HepG2 (cell line): ENCODE data around the gene SAMD4A. TPM values are rescaled to one million over a fixed set of nuclear protein-coding genes. Genes with fewer than 3 reads are reported as not detected.

ENCODE experiments used
- ATAC-seq: fragments of 200-7000 bp; cut with Tn5 transposase; 3 replicates; pipeline ENCODE4 v1.9.1; 2020; ENCODE audit warnings: mild to moderate bottlenecking, moderate library complexity
- BruUV-seq: library from RNA; stranded (reverse); fragments of 400-500 nt; replicated peaks from 2 replicates; lab custom pipeline; 2021; lab: Mats Ljungman, UMichigan
- CTCF ChIA-PET: fragments of 300-600 bp; formaldehyde crosslinking; extraction: SDS; loops from one replicate; lab custom pipeline; 2021; ENCODE audit warnings: low total read pairs, inconsistent platforms, low intra/inter-chr PET ratio; lab: Yijun Ruan, JAX
- POLR2A ChIA-PET: fragments of 350-600 bp; sonication (Branson Sonifier 250); formaldehyde crosslinking; loops from one replicate; lab custom pipeline; 2020; ENCODE audit warnings: antibody characterized with exemption, inconsistent platforms; lab: Yijun Ruan, JAX
- DNase-seq: peaks from one replicate; pipeline ENCODE4 v3.0.0-alpha.2; 2015; ENCODE audit warnings: low spot score
- FAIRE-seq: peaks from 3 replicates; lab custom pipeline; 2011; peaks lifted over from hg19 to GRCh38; lab: Jason Lieb, UNC
- H2AFZ ChIP-seq: one replicate; pipeline ENCODE4 v1.6.1; 2011; ENCODE audit warnings: low read length, inconsistent platforms
- H3K27ac ChIP-seq: fragments of 300-600 bp; 3 replicates; pipeline ENCODE4 v1.8.0; 2011; ENCODE audit warnings: mixed run types, mild to moderate bottlenecking, mixed read lengths, low read length, inconsistent platforms; ENCODE audit not compliant: insufficient read depth; ENCODE audit errors: extremely low read length
- H3K27me3 ChIP-seq, 2 experiments: fragments of 200-600 bp in 1 of 2; 2 replicates in 1 of 2; 3 replicates in 1 of 2; pipeline versions ENCODE4 v1.6.0 to v1.8.0; 2011; ENCODE audit warnings: low read length in 2 of 2, mild to moderate bottlenecking in 2 of 2, moderate library complexity in 2 of 2, inconsistent platforms in 1 of 2; ENCODE audit not compliant: insufficient read depth in 2 of 2, control insufficient read depth in 1 of 2
- H3K36me3 ChIP-seq, 2 experiments: fragments of 200-600 bp in 1 of 2; replicated peaks in 1 of 2; 2 replicates in 1 of 2; 3 replicates in 1 of 2; pipeline versions ENCODE4 v1.5.1 to v1.8.0; 2011; ENCODE audit warnings: low read length in 2 of 2, inconsistent platforms in 1 of 2; ENCODE audit not compliant: insufficient read depth in 2 of 2, control insufficient read depth in 1 of 2
- H3K4me1 ChIP-seq: 2 replicates; pipeline ENCODE4 v1.5.1; 2012; ENCODE audit warnings: low read length, inconsistent platforms; ENCODE audit not compliant: insufficient read depth
- H3K4me2 ChIP-seq: 2 replicates; pipeline ENCODE4 v1.6.0; 2011; ENCODE audit warnings: low read depth, low read length, inconsistent platforms
- H3K4me3 ChIP-seq, 3 experiments: fragments of 200-600 bp in 1 of 3; sonication (generic), shearing (Covaris generic) in 1 of 3; replicated peaks in 1 of 3; 2 replicates each; pipeline ENCODE4 v1.5.1; 2011 to 2016; ENCODE audit warnings: low read length in 3 of 3, inconsistent platforms in 2 of 3, low read depth in 2 of 3, mild to moderate bottlenecking in 2 of 3, control low read depth in 1 of 3, mixed read lengths in 1 of 3; ENCODE audit not compliant: insufficient read depth in 1 of 3
- H3K79me2 ChIP-seq: one replicate; pipeline ENCODE4 v1.6.1; 2011; ENCODE audit warnings: low read length, inconsistent platforms; ENCODE audit not compliant: insufficient read depth
- H3K9ac ChIP-seq: 2 replicates; pipeline ENCODE4 v1.6.0; 2011; ENCODE audit warnings: mild to moderate bottlenecking, low read depth, low read length, inconsistent platforms; ENCODE audit not compliant: insufficient read depth
- H3K9me3 ChIP-seq: 2 replicates; pipeline ENCODE4 v1.5.1; 2012; ENCODE audit warnings: mild to moderate bottlenecking, low read length
- H4K20me1 ChIP-seq: 2 replicates; pipeline ENCODE4 v1.6.0; 2011; ENCODE audit warnings: inconsistent platforms, mild to moderate bottlenecking, low read length, moderate library complexity; ENCODE audit not compliant: insufficient read depth
- ATF3 ChIP-seq: sonication (generic); formaldehyde crosslinking; IDR thresholded peaks from 2 replicates; pipeline ENCODE4 v1.4.0; 2020; ENCODE audit warnings: missing genetic modification reagents
- ELF3 ChIP-seq: IDR thresholded peaks from 2 replicates; pipeline ENCODE4 v1.6.1; 2016; ENCODE audit warnings: missing genetic modification reagents, missing compliant biosample characterization
- FOSL1 ChIP-seq: sonication (generic); formaldehyde crosslinking; IDR thresholded peaks from 2 replicates; pipeline ENCODE4 v1.9.0; 2021; ENCODE audit warnings: missing genetic modification reagents, borderline replicate concordance
- FOXP1 ChIP-seq, 2 experiments: fragments of 450-650 bp in 1 of 2; IDR thresholded peaks; 2 replicates each; pipeline ENCODE4 v1.6.1; 2017 to 2018; ENCODE audit warnings: antibody characterized with exemption in 1 of 2
- FOXP4 ChIP-seq: sonication (generic); formaldehyde crosslinking; IDR thresholded peaks from 2 replicates; pipeline ENCODE4 v1.4.0; 2020; ENCODE audit warnings: missing genetic modification reagents
- HNF4A ChIP-seq: sonication (generic); formaldehyde crosslinking; IDR thresholded peaks from 2 replicates; pipeline ENCODE4 v1.4.0; 2020; ENCODE audit warnings: missing genetic modification reagents
- HNF4G ChIP-seq, 2 experiments: sonication (generic) in 1 of 2; formaldehyde crosslinking in 1 of 2; IDR thresholded peaks; 2 replicates each; pipeline versions ENCODE4 v1.4.0 to v1.6.1; 2011 to 2020; ENCODE audit warnings: borderline replicate concordance in 2 of 2, low read depth in 2 of 2, mild to moderate bottlenecking in 2 of 2, low read length in 1 of 2, missing genetic modification reagents in 1 of 2, moderate library complexity in 1 of 2
- MBNL3 ChIP-seq: fragments of 250-450 bp; sonication (Bioruptor Pico); conservative IDR thresholded peaks from 2 replicates; pipeline ENCODE4 v1.8.0; 2022; ENCODE audit warnings: mild to moderate bottlenecking, inconsistent platforms
- MTF2 ChIP-seq: sonication (generic); formaldehyde crosslinking; IDR thresholded peaks from 2 replicates; pipeline ENCODE4 v1.5.0; 2020; ENCODE audit warnings: missing genetic modification reagents, borderline replicate concordance
- PAXIP1 ChIP-seq: sonication (generic); formaldehyde crosslinking; conservative IDR thresholded peaks from 2 replicates; pipeline ENCODE4 v1.4.0; 2020; ENCODE audit warnings: mild to moderate bottlenecking, missing genetic modification reagents, moderate library complexity
- RARA ChIP-seq: IDR thresholded peaks from 2 replicates; pipeline ENCODE4 v1.6.1; 2016; ENCODE audit warnings: missing genetic modification reagents, missing compliant biosample characterization
- TEAD3 ChIP-seq: optimal IDR thresholded peaks from 2 replicates; pipeline ENCODE3; 2016; ENCODE audit warnings: borderline replicate concordance
- ZNF143 ChIP-seq: sonication (generic); formaldehyde crosslinking; IDR thresholded peaks from 2 replicates; pipeline ENCODE4 v1.4.0; 2020; ENCODE audit warnings: missing genetic modification reagents
- ZNF513 ChIP-seq: sonication (generic); formaldehyde crosslinking; conservative IDR thresholded peaks from 2 replicates; pipeline ENCODE4 v1.5.0; 2020; ENCODE audit warnings: missing genetic modification reagents
- ZNF549 ChIP-seq: sonication (generic); formaldehyde crosslinking; IDR thresholded peaks from 2 replicates; pipeline ENCODE4 v1.5.0; 2020; ENCODE audit warnings: missing genetic modification reagents
- ZNF670 ChIP-seq: sonication (generic); formaldehyde crosslinking; IDR thresholded peaks from 2 replicates; pipeline ENCODE4 v1.8.0; 2022; ENCODE audit warnings: mild to moderate bottlenecking, missing genetic modification reagents, borderline replicate concordance
- WGBS: methylation state at CpG from one replicate; pipeline ENCODE4 v1.1.6; 2017; ENCODE audit warnings: low lambda C conversion rate; 5-methylcytosine and 5-hydroxymethylcytosine counted together
- in situ Hi-C: cut with HindIII; loops from 2 replicates; pipeline ENCODE4 v1.10.0; 2017; ENCODE audit warnings: low pct_unique_long_range_greater_than_20kb; ENCODE audit not compliant: extremely low pct_ligation_motif_present
- intact Hi-C: fragments of 100-400 bp; cut with micrococcal nuclease; formaldehyde crosslinking; loops from one replicate; pipeline ENCODE4 v1.10.0; 2022; ENCODE audit not compliant: unreplicated experiment
- polyA plus RNA-seq, 8 experiments: library from polyadenylated mRNA; depleted of rRNA in 3 of 8; stranded (reverse) in 7 of 8; unstranded in 1 of 8; fragments of >200 nt; fragmentation: Illumina TruSeq in 4 of 8; extraction: Trizol in 4 of 8; gene quantifications; 2 replicates each; pipeline versions ENCODE4 v1.2.1 to v1.2.3, GENCODE V29; 2011 to 2016; ENCODE audit warnings: low read depth in 4 of 8, missing spikeins in 1 of 8, mixed read lengths in 1 of 8; ENCODE audit not compliant: insufficient read depth in 1 of 8
- total RNA-seq, 5 experiments: library from RNA; depleted of rRNA; stranded (reverse); fragments of >200 nt; fragmentation: Illumina TruSeq; extraction: Trizol; gene quantifications; 2 replicates each; pipeline ENCODE4 v1.2.3, GENCODE V29; 2016; ENCODE audit warnings: low read depth in 1 of 5

SAMD4A gene
- total and polyA plus RNA-seq, 2 of the 13 experiments (the other 11 are each of a cell fraction or from before 2014, with no cell fraction given) = 11.8 to 13.0 TPM

- ChIA-PET CTCF (no interaction called here), POLR2A (no interaction called here)
- peak overlapping the region; percentile 75 for H3K27ac ChIP-seq
- in situ Hi-C loops = no loop called here
- TF ChIP-seq ZNF549 (peak; percentile 61; the same call in 1 of the 2 replicates), ZNF670 (CRISPR knock-in tag) (no peak), HNF4G (IDR thresholded peaks at IDR 0.05; ENCODE audit: borderline replicate concordance, low read depth, low read length) (no peak), HNF4G (CRISPR knock-in tag; IDR thresholded peaks at IDR 0.05; ENCODE audit: borderline replicate concordance, low read depth) (no peak), ZNF513 (no peak), RARA (CRISPR knock-in tag) (peak; percentile 42; the same call in 1 of the 2 replicates), ZNF143 (no peak), FOXP4 (CRISPR knock-in tag) (peak; percentile 27; the same call in 1 of the 2 replicates), HNF4A (CRISPR knock-in tag) (0 out of 2 replicates have a peak, but pooled peaks have one; percentile 8), MTF2 (no peak), ATF3 (CRISPR knock-in tag) (no peak), FOSL1 (CRISPR knock-in tag) (no peak), ELF3 (CRISPR knock-in tag) (0 out of 2 replicates have a peak, but pooled peaks have one; percentile 21), TEAD3 (CRISPR knock-in tag) (peak; percentile 31), FOXP1 (IDR thresholded peaks at IDR 0.05) (no peak), FOXP1 (CRISPR knock-in tag; IDR thresholded peaks at IDR 0.05) (peak; percentile 30; the same call in 1 of the 2 replicates), PAXIP1 (CRISPR knock-in tag) (no peak), MBNL3 (CRISPR knock-in tag) (no peak)
- no peaks in the 10 kb centered on the region for H3K27me3 ChIP-seq
- ATAC-seq = no peak
- BruUV-seq = no TSS peak
- no peak overlapping the region for H2AFZ ChIP-seq
- H3K9me3 ChIP-seq = no peaks in the 10 kb centered on the region
- peak overlapping the region in 1 of 3 experiments; percentile 1; a peak in 1 of 6 replicates for H3K4me3 ChIP-seq
- H3K9ac ChIP-seq = no peak overlapping the region
- intact Hi-C loops = no loop called here
- H4K20me1 ChIP-seq = no peaks in the 10 kb centered on the region
- peaks cover 0 to 4% of the 10 kb centered on the region in 2 experiments; a peak in 2 of 5 replicates for H3K36me3 ChIP-seq
- H3K4me1 ChIP-seq = peaks cover 76% of the 10 kb centered on the region
- peak overlapping the region; percentile 52 for H3K4me2 ChIP-seq
- H3K79me2 ChIP-seq = no peaks in the 10 kb centered on the region
- DNase-seq = no peak
- 46% methylated on average over 3 of the region's 3 CpGs for WGBS
- no peak for FAIRE-seq
These were observed 273.4 kb downstream of the SAMD4A start for GRCh38 chr14:54840336-54840735.
